GM12864 (cell line): ENCODE results near the gene GABRQ.
A peak's percentile ranks its signal among the peaks of the same experiment; 100 is the strongest.

Experiments used
- DNase-seq: peaks from one replicate; pipeline ENCODE4 v3.0.0-alpha.2; 2011; ENCODE audit warnings: low read depth
- H3K4me3 ChIP-seq: 2 replicates; pipeline ENCODE4 v1.5.1; 2011; ENCODE audit warnings: mild to moderate bottlenecking, low read depth, low read length, control low read depth
- CTCF ChIP-seq: IDR thresholded peaks from 2 replicates; pipeline ENCODE4 v1.5.1; 2011; ENCODE audit warnings: low read depth, mild to moderate bottlenecking, moderate library complexity, low read length, control low read depth, inconsistent platforms; ENCODE audit errors: missing control alignments

GABRQ gene

GRCh38 chrX:152637649-152638442 lies at the start of gene GABRQ:
Gene GABRQ, plus strand, starts transcription at chrX:152637895. Its CDS starts 308 bp downstream, at chrX:152638203.
- TF ChIP-seq CTCF: no peak
- DNase-seq: no peak
- no peak within 1 kb of the TSS for H3K4me3 ChIP-seq

- no peak for DNase-seq
- H3K4me3 ChIP-seq: no peak overlapping the region
- TF ChIP-seq CTCF: no peak
These were observed 49.5 kb upstream of the GABRQ start for GRCh38 chrX:152588206-152588605.

- no peak for DNase-seq
- H3K4me3 ChIP-seq: no peak overlapping the region
- TF ChIP-seq CTCF: no peak
These were observed 36.7 kb upstream of the GABRQ start for GRCh38 chrX:152600853-152601633.

- DNase-seq: no peak
- H3K4me3 ChIP-seq: no peak overlapping the region
- peak; percentile 30 for TF ChIP-seq CTCF
These were observed 35.7 kb upstream of the GABRQ start for GRCh38 chrX:152601848-152602616.

- H3K4me3 ChIP-seq: no peak overlapping the region
- no peak for TF ChIP-seq CTCF
- no peak for DNase-seq
These were observed 22.9 kb upstream of the GABRQ start for GRCh38 chrX:152614791-152615190.

GRCh38 chrX:152619897-152620296 lies 17.8 kb upstream of the GABRQ start:
- no peak for DNase-seq
- no peak for TF ChIP-seq CTCF
- H3K4me3 ChIP-seq: no peak overlapping the region
